ENCODE data around the gene CNOT4.
A peak's percentile ranks its signal among the peaks of the same experiment; 100 is the strongest.
"Not testable (repeated sequence)": the region's sequence is repeated elsewhere in the genome, so short reads cannot be mapped to it uniquely, and the experiment has no call there.

Gene CNOT4

DNA sequence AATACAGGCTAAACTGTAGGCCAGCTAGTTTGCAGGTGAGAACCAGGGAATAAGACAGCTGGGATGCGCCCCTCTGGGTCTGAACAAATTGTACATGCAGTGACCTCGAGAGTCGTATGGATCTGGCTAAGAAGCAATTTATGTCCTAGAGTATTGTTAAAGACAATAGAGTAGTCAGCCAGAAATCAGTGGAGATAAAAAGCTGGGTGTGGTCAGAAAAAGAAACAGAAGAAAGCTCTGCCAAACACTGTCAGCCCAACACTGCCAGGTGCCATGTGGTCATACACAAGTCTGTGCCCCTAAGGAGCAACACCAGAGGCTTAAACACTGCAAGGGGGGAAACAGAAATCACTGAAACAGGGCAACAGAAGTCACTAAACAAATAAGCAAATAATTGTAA is 62.2 kb downstream of the CNOT4 start:
- DNase-seq, result no peak

DNA sequence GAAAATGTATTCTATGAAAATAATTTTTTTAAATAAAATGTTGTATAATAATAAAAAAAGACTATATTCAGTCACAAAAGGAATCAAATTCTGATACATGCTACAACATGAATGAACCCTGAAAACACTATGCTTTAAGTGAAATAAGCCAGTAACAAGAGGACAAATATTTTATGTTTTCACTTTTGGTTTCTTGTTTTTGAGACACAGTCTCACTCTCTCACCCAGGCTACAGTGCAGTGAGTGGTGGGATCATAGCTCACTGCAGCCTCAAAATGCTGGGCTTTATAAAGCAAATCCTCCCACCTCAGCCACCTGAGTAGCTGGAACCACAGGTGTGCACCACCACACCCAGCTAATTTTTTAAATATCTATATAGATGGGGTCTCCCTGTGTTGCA is 64.2 kb downstream of the CNOT4 start:
- DNase-seq, result no peak

DNA sequence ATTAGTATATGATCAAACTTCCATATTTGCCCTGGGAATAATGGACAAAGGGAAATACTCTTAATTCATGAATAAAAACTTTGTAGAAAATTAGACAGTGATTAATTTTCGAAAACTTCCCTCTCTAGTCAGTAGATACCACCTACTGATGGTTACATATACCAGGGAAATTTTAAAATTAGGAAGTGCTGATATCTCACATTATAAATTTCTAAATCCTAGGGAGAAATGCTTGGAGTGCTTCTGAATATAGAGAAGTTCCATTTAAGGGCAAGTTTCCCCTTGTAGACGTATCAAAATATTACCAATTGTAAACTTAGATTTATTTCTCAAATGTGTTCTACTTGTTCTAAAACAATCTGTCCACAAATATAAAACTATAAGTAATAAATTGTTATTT is 64.6 kb downstream of the CNOT4 start:
- not testable (repeated sequence) for DNase-seq

DNA sequence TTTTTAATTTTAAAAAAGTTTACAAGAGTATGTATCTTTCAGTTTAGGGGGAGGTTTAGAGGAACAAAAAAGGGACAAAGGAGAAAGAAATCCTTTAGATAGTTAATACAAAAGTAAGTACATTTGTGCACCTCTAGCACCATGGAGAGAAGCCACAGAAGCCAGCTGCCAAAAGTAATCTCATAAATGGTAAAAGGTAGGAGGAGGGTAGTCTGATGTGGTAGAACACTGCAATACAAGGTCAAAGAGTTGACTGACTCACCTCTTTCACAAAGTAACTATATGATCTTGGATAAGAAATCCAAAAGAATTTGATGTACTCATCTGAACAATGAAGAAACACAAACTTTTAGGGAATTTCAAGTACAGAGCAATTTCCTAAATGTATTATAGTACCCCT is 68.1 kb downstream of the CNOT4 start:
- DNase-seq, result peak; percentile 36

DNA sequence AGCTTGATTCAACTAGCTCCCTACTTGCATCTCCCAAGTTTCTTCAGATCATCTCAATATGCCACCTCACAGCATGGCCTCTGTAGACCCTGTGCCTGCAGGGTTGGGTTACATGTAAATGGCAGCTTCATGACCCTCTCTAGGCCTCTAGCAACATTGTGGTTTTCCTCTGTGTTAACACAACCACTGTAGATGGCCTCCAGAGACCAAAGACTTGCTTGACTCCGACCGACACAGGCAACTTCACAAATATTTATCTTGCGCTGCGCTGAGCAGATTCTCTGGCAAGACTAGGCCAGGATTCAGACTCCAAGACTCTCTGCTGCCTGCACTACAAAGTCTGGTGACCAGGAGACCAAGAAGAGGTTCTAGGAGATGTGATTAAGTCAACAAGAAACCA is 75.9 kb downstream of the CNOT4 start:
- DNase-seq, result no peak

DNA sequence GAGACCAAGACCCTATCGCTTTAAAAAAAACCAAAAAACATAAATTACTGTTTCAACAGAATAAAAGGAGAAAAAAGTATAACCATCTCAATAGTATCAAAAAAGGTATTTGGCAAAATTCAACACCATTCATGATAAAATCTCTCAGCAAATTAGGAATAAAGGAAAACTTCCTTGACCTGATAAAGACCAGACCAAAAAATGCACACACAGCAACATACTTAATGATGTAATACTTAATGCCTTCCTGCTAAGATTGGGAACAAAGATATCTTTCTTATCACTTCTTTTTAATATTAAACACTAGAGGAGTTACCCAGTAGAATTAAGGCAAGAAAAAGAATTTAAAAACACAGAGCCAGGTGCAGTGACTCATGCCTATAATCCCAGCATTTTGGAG is 79.3 kb downstream of the CNOT4 start:
- no peak for DNase-seq

DNA sequence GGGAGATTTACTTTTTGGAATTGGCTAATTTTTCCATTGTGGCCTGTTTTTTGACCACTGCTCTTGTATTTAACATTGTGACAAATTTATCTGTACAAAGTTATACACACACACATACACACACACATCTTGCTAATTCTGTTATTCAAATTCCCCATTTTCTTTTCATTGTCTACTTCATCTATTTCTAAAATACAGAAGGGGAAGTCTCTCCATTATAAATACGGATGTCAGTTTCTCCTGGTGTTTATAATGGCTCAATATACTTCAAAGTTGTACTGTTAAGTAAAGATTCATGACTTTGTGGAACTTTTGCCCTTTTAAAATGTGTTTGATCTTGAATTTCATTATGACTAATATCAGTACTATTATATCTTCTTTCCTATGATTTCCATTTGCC is 81.0 kb downstream of the CNOT4 start:
- no peak for DNase-seq

DNA sequence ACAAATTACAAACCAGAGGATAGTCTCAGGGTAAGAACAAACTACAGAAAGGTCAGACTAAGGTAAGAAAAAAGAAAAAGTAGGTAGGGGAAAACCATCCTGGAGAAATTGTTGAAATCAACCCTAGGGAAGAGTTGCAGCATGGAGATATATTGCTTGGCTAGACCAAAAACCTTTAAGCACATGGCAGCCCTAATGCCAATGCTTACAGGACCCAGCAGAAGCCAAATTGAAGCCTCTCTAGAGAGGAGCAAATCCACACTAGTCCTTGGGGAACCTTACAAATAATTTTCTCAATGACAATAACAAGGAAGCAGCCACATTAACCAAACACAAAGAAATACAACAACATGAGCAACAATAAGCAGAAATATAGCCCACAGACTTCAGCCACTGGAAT is 81.9 kb downstream of the CNOT4 start:
- DNase-seq, result peak; percentile 9

DNA sequence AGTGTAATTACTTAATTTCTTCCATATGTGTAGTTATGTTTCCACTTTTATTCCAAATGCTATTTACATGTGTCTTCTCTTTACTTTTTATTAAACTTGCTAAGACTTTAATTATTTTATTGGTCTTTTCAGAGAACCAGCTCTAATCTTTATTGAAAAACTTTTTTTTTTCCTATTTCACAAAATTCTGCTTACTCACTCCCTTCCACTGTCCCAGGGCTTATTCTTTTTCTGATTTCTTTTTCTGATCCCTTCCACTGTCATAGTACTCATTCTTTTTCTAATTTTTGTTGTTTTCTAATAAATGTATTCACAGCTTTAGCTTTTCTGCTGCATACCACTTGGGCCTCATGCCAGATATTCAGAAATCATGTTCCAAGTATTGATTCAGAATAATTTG is 82.7 kb downstream of the CNOT4 start:
- DNase-seq, result no peak

DNA sequence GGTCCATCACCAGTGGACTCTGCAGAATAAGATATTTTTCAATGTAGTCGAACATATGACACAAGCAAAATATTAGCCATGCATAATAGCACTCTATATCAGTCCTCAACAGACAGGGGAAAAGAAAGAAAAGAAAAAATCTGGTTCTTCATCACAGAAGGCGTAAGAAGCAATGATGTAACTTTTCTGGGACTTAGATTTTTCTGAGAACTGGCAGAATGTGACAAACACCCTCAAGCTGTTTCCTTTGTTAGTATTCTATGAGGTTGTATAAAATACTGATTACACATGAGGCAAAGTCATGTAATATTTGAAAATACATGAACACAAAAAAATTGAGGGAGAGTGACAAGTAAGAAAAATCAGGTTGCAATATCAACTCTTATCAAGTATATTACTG is 84.9 kb downstream of the CNOT4 start:
- no peak for DNase-seq

DNA sequence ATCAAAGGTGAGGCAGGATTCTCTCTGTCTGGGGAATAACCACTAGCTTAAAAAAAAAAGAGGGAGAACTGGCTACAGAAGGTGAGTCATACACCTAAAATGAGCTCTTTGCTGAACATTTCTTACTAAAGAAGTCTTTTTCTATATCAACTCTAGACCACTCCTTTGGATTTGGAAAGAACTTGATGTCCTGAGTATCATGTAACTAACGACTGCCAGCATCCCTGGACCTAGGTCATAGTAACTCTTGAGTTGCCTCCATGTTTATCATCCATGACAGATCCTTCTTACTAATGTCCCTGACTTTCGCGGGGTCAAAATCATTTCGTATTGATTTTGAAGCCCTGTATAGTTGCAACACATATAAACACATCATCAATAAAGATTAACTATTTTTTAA is 89.1 kb downstream of the CNOT4 start:
- no peak for DNase-seq

DNA sequence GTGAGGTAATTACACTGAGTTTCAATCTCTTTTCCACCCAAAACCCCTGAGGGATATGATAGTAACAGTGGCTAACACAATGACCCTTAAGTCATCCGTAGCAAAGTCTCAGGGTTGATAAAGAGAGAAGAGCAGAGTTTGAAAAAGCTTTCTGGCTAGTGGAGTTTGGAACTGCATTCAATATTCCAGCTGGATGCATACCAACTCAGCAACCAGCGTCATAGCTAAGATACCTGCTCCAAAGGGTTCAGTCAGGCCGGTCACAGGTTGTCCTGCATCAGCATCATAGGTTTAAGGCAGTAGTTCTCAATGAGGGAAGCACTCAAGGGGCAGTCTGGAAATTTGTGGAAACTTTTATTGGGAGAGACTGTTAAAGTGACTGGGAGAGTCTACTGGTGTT is 93.5 kb downstream of the CNOT4 start:
- no peak for DNase-seq

DNA sequence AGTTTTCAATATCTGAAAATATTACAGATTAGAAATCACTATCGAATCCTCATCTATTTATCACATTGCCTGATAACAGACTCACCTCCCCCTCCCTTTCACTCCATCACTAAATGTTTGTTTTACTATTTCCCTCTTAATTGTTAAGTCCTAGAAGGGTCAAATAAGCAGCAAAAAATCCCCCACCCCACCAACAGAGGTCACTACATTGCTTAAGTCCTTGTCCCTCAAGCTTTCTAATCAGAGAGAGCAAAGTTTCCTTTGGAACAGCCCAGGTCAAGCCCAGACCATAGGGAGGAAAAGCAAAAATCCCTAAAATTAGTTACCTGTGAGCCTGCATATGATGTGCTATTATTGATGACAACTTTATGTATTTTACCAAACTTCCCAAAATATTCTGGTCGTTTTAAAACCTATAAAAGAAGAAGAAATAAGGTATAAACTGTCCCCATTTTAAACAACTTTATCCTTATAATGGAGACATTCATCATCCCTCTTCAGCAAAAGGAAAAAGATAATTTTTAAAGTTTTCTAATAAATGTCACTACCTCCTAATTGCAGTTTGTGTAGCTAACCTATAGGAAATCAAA is 95.0 kb downstream of the CNOT4 start:
- DNase-seq, result peak; percentile 81

DNA sequence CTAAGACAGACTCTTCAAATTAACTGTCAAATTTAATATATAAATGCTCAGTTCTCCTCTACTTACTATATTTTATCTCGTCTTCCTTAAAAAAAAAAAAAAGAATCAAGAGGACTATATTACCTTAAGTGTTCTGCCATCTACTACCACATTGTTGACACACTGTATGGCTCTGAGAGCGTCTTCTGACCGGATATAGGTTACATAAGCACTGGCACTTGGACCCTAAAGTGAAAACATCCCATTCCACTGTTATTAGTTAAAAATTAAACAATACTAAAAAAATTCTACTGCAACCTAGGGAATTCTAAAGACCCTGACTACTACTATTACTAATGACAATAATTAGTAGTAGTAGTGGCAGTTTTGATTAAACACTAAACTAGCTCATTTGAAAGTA is 95.7 kb downstream of the CNOT4 start:
- DNase-seq, result no peak

DNA sequence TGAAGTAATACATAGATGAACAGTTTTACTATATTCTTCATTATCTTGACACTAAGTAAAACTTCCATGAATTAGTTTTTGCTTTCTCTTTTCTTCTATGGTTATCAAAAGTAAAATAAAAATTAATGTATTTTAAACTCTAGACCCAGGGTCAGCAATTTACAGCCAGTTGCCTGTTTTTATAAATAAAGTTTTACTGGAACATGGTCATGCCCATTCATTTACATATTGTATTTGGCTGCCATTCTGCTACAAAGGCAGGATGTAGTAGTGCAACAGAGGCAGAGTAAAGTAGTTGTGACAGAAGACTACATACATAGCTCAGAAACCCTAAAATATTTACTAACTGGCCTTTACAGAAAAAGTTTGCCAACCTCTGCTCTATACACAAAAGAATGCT is 98.8 kb downstream of the CNOT4 start:
- no peak for DNase-seq

DNA sequence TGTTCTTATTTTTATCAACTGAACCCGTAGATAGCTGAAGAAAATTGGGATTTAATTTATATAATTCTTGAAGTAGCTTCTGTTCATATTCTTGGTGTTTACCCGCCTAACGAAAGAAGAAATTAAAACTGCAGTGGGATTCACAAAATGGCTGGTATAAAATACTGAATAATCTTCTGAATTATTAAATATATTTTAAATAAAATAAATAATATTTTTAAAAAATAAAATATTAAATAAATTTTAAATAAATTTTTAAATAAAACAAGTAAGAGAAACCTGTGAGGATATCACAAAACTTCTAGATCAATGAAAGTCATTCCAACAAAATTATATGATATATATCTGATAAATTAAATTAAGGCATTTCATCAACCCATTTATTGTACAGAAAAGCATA is 99.4 kb downstream of the CNOT4 start:
- DNase-seq, result no peak

DNA sequence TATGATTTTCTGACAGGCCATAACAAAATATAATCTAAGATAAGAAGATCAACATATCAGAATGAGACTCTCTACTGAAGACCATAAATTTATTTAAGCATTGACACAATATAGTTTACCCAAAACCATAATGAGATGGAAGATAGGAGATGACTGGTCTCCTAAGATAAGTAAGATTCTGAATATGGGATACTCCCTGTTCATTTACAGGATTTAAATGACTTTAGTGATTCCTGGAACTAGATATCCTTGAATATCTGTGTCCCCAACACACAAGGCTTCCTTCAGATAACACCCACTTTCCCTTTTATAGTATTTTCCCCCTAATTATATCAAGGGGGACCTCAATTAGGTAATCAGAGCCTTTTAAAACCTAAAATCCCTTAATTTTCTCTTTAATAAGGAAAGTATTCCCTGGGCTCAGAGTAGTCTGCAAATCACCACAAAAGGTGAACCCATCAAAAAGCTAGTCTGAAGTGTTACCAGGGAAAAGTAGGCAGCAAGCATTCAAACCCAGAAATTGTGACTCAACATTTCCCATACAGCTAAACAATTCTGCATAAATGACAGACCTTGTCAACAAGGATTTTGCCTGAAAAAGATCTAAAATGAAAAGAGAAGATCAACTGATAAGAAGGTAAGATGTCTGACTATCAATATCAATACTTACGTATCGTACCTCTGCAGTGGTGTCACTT is 99.9 kb downstream of the CNOT4 start:
- DNase-seq, result no peak

DNA sequence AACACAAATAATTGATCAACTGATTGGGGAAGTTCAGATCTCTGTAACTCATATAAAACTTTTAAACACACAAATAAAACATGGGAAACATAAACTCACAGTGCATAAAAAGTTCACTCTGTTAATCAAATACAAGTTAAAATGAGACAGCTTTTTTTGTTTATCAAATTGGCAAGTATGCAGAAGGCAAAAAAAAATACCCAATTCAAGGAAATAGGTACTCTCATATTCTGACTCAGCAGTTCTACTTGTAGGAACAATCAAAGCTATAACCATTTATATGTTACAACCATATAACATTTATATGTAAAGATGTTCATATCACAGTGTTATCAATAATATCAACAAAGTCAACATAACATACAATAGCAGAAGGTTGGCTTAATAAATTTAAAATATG is 102.0 kb downstream of the CNOT4 start:
- no peak for DNase-seq

DNA sequence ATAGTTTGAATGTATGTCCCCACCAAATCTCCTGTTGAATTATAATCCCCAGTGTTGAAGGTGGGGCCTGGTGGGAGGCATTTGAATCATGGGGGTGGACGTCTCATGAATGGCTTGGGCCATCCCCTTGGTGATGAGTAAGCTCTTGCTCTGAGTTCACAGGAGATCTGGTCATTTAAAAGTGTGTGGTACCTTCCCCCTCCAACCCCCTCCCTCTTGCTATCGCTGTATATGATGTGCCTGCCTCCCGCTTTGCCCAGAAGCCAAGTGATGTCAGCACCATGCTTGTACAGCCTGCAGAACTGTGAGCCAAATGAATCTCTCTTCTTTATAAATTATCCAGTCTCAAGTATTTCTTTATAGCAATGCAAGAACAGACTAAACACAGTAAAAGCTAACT is 103.0 kb downstream of the CNOT4 start:
- DNase-seq, result no peak

DNA sequence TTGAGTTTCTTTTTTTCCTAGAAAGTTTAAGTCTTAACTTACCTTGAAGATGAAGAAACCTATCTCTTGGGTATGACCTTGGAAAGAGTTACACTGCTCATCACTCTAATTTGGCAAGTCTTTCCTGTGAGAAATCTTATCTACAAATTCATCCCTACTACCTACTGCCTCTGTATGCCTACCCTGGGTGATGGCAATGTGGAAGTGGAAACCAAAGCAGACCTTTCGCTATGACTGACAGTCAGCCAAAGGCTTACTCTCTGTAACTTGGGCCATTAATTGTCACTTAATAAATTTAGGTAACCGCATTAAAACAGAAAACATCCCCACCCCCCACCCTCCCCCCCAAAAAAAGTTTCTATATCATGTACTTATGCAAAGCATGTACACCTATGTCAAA is 103.9 kb downstream of the CNOT4 start:
- no peak for DNase-seq

DNA sequence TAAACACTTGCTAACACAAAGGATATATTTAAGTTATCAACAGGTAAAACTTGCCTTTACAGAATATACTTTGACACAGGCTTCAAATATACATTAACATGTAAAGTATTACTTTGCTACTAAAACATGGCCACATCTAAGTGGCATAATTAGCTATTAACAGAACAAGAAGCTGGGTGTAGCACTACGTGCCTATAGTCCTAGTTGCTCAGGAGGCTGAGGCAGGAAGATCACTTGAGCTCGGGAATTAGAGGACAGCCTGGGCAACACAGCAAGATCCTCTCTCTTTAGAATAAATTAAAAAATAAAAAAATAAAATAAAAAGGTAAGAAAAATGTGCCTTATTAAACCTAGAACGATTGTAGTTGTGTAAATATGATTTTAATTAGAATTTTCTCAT is 106.6 kb downstream of the CNOT4 start:
- no peak for DNase-seq

DNA sequence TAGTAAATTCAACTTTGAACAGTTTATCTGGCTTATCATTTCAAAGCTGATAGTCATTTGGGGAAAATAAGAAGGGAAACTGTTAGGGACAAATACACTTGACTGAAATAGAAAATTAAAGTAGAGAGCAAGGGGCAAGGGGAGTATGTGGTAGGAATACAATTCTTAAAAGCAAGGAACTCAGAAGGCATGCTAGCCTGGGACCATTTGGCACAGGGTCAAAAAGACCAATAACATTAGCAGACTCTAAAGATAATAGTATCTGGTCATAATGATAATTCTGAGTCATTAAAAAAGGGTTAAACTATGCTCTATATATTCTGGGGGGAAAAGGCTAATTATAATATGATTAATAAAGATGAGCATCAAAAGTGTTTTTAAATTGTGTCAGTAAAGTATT is 112.2 kb downstream of the CNOT4 start:
- no peak for DNase-seq

DNA sequence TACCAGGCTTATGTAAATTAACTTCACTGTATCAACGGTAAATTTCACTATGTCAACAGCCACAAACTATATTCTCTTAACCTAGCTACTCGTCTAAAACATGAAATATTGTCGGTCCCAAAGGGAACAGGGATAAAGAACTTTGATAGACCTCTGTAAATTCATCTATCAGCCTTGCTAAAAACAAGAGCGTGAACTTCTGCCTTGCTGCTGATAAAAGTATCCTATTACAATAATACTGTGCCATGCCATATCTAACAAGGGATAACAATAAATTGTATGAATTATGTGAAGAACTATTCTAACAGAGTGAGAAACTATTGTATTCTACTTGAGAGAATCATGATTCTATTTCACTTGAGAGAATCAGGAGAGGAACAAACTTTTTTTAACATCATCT is 117.2 kb downstream of the CNOT4 start:
- no peak for DNase-seq

DNA sequence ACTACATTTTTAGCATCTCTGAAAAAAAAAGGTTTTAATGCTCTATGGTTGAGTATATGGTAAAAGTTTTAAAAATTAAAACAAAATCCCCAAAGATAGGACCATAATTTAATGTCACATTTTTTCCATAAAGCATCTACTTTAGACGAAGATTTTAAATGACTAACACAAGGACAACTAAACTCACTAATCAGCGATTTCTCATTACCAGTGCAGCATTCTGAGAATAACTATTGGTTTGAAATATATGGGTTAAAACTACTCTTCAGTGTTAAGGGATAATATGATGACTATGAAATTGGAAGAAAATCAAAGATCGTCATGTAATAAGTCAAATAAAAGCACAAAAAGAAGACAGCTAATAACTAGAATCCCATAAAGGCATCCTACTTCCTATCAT is 118.4 kb downstream of the CNOT4 start:
- DNase-seq, result no peak

DNA sequence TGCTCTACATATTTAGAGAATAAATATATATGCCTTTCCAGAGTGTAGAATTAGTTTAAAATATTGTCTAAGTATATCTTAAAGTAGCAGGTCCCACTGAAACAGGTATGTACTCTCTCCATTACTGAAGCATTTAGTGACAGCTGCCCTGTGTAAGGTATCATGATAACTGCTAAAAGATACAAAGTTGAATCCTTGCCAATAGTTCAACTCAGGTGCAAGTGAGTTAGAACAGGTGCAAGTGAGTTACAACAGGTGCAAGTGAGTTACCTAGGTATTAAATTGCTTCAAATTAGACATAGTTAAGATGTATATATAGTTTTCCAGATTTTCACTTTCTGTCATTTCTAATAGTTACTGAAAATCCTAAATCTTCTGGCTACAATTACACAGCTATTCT is 119.1 kb downstream of the CNOT4 start:
- no peak for DNase-seq
